Naive B cell (primary cell): ENCODE results near the gene RALGPS1. TPM values are rescaled to one million over a fixed set of nuclear protein-coding genes. Genes with fewer than 3 reads are reported as not detected.

Experiments
- ATAC-seq, 2 donors: fragments of 150-1000 bp; cut with Tn5 transposase; 2 replicates each; pipeline ENCODE4 v1.10.0; 2021; ENCODE audit warnings: low read depth in 2 of 2, mild to moderate bottlenecking in 2 of 2, moderate library complexity in 2 of 2
- DNase-seq: peaks from one replicate; pipeline ENCODE4 v3.0.0; 2022
- H3K27ac Mint-ChIP-seq, 6 donors: one replicate each; pipeline ENCODE4 v1.8.0; 2020 to 2022; ENCODE audit warnings: mild to moderate bottlenecking in 6 of 6, mixed read lengths in 6 of 6, moderate library complexity in 5 of 6, inconsistent platforms in 2 of 6
- H3K27me3 Mint-ChIP-seq, 3 donors: one replicate each; pipeline ENCODE4 v1.8.0; 2021 to 2022; ENCODE audit warnings: mixed read lengths in 3 of 3, mild to moderate bottlenecking in 1 of 3
- H3K36me3 Mint-ChIP-seq, 2 donors: one replicate each; pipeline ENCODE4 v1.8.0; 2020 to 2022; ENCODE audit warnings: mixed read lengths in 2 of 2, inconsistent platforms in 1 of 2, mild to moderate bottlenecking in 1 of 2
- H3K4me1 Mint-ChIP-seq, 3 donors: one replicate each; pipeline ENCODE4 v1.8.0; 2020 to 2022; ENCODE audit warnings: mixed read lengths in 3 of 3, inconsistent platforms in 1 of 3, mild to moderate bottlenecking in 1 of 3, moderate library complexity in 1 of 3
- H3K4me3 Mint-ChIP-seq, 8 donors: one replicate each; pipeline ENCODE4 v1.8.0; 2020 to 2022; ENCODE audit warnings: mild to moderate bottlenecking in 8 of 8, mixed read lengths in 8 of 8, moderate library complexity in 8 of 8, inconsistent platforms in 2 of 8
- H3K9me3 Mint-ChIP-seq, 7 donors: one replicate each; pipeline ENCODE4 v1.8.0; 2020 to 2022; ENCODE audit warnings: mixed read lengths in 7 of 7, mild to moderate bottlenecking in 5 of 7, inconsistent platforms in 2 of 7, moderate library complexity in 1 of 7
- polyA plus RNA-seq, 6 donors: library from polyadenylated mRNA; unstranded; fragments of 300-500 nt; fragmentation: Illumina TruSeq; gene quantifications; one replicate each; pipeline ENCODE4 v1.2.3, GENCODE V29; 2021; ENCODE audit warnings: low read depth in 6 of 6

Gene RALGPS1
- polyA plus RNA-seq, 6 donors from 2014 or later, result 3.0 to 7.9 (median 5.4) TPM

DNA sequence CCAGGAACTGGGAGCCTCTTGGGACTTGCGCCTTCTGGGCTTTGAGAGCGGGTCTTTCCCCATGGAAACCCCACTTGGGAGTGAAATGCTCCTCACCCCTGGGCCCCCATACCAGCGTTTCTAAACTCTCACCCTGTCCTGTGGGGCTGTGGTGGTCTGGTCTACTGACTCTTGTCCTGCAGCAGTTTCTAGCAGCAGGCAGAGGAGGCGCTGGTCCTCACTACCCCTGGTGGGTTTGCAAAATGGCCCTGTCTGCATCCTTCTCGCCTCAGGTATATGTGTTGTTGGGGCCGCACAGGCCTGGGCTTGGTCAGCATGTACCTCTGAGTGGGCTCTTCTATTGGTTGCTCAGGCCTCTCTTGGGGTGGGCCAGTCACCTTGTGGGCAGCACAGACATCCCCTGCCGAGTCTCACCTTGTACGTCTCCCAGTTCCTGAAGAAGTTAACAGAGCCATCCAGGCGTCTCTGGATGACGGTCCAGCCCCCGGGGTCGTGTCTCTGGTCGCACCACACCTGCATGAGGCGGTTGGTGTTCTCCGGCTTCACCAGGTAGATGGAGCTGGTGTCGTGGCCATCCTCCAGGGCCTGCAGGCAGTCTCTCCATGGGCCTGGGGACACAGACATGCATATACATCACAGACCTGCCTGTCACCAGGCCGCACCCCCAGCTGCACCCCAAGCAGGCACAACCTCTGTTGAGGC, 178.9 kb downstream of the RALGPS1 start:
- no peaks in the 10 kb centered on the region for H3K27me3 Mint-ChIP-seq
- H3K27ac Mint-ChIP-seq, result no peak overlapping the region
- no peak for DNase-seq
- no peaks in the 10 kb centered on the region for H3K9me3 Mint-ChIP-seq
- peaks cover 0 to 4% (median 0%) of the 10 kb centered on the region in 3 donors for H3K4me1 Mint-ChIP-seq
- no peak for ATAC-seq
- H3K4me3 Mint-ChIP-seq, result no peak overlapping the region
- H3K36me3 Mint-ChIP-seq, result peaks cover 0 to 8% of the 10 kb centered on the region in 2 donors

- H3K36me3 Mint-ChIP-seq, result peaks cover 0 to 8% of the 10 kb centered on the region in 2 donors
- no peak overlapping the region for H3K27ac Mint-ChIP-seq
- H3K4me3 Mint-ChIP-seq, result no peak overlapping the region
- no peaks in the 10 kb centered on the region for H3K27me3 Mint-ChIP-seq
- H3K9me3 Mint-ChIP-seq, result no peaks in the 10 kb centered on the region
- peaks cover 0 to 4% (median 0%) of the 10 kb centered on the region in 3 donors for H3K4me1 Mint-ChIP-seq
- ATAC-seq, result no peak
- no peak for DNase-seq
Observed at GRCh38 chr9:127095411-127095810, 180.8 kb downstream of the RALGPS1 start.

- Mint-ChIP-seq H3K36me3 (peaks cover 0 to 8% of the 10 kb centered on the region in 2 donors), H3K4me1 (peaks cover 0 to 4% (median 0%) of the 10 kb centered on the region in 3 donors), H3K27ac (no peak overlapping the region), H3K9me3 (no peaks in the 10 kb centered on the region), H3K4me3 (no peak overlapping the region), H3K27me3 (no peaks in the 10 kb centered on the region)
- DNase-seq (no peak), ATAC-seq (no peak)
Observed at GRCh38 chr9:127096208-127096607, 181.6 kb downstream of the RALGPS1 start.

DNA sequence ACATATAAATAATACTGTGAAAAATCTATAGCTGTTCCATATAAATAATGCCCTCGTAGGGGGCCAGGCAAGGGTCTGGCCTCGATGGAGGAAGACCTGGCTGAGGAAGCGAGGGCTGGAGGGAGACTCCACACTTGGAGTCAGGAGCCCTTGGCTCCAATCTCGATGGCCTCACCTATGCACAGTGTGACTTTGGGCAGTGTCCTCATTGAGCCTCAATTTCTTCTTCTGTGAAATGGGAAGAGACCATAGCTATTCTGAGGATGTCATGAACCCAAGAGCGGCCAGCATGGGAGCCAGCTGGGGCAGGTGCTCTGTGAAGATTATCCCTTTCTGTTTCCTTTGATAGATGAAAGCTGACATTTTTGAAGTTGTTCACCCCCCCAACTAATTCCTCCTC, 183.1 kb downstream of the RALGPS1 start:
- Mint-ChIP-seq H3K9me3 (no peaks in the 10 kb centered on the region), H3K36me3 (peaks cover 0 to 8% of the 10 kb centered on the region in 2 donors), H3K4me3 (no peak overlapping the region), H3K27ac (no peak overlapping the region), H3K27me3 (no peaks in the 10 kb centered on the region), H3K4me1 (peaks cover 0 to 4% (median 0%) of the 10 kb centered on the region in 3 donors)
- ATAC-seq, result no peak
- DNase-seq, result no peak

DNA sequence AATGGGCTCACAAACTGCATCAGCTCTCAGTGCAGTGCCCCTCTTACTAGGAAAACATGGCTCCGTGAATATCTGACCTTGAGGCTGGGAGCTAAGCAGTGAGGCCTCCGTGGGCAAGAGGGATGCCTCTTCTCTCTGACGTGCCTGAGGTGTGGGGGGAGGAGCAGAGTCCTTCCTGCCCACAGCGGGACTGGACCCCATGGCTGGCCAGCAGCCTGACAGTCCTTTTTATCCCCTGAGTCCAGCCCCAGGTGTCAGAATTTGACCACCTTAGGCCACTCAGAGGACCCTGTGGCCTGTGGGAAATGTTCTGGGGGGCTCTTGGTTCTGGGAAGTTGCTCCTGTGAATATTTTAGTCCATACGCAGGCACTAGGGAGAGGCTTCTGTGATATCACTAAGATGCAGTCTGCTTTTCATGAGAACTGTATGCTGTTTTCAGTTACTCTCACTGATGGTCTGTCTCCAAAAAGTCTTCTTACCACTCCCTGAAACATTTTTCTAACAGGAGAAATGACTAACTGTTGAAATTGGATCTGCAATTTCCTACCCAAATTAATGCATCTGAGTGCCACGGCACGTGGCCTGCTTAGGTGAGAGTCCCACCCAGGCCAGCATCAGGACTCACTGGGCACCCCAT, 184.5 kb downstream of the RALGPS1 start:
- no peaks in the 10 kb centered on the region for H3K9me3 Mint-ChIP-seq
- peaks cover 0 to 8% of the 10 kb centered on the region in 2 donors for H3K36me3 Mint-ChIP-seq
- no peak overlapping the region for H3K4me3 Mint-ChIP-seq
- peaks cover 0 to 4% (median 0%) of the 10 kb centered on the region in 3 donors for H3K4me1 Mint-ChIP-seq
- no peaks in the 10 kb centered on the region for H3K27me3 Mint-ChIP-seq
- peak overlapping the region in 1 of 6 donors; percentile 88 for H3K27ac Mint-ChIP-seq
- ATAC-seq (no peak), DNase-seq (no peak)

GRCh38 chr9:127099664-127100063, 185.1 kb downstream of the RALGPS1 start:
- no peaks in the 10 kb centered on the region for H3K27me3 Mint-ChIP-seq
- ATAC-seq, result no peak
- peaks cover 0 to 8% of the 10 kb centered on the region in 2 donors for H3K36me3 Mint-ChIP-seq
- DNase-seq, result no peak
- H3K9me3 Mint-ChIP-seq, result no peaks in the 10 kb centered on the region
- H3K4me3 Mint-ChIP-seq, result no peak overlapping the region
- H3K27ac Mint-ChIP-seq, result no peak overlapping the region
- peaks cover 0 to 4% (median 0%) of the 10 kb centered on the region in 3 donors for H3K4me1 Mint-ChIP-seq

DNA sequence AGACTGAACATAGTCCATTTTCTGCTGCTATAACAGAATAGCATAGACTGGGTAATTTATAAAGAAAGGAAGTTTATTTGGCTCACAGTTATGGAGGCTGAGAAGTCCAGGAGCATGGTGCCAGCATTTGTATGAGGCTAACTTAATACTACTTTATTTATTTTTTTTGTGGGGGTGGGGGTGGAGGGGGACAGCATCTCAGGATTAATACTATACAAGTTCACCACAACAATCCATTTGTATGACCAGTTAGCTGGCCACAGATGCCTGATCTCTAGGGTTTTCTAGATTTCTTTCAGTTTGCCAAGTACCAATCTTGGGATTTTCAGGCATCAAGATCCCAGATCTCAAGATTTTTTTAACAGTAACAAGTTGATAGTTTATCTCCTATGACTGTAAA, 187.6 kb downstream of the RALGPS1 start:
- ATAC-seq, result no peak
- no peaks in the 10 kb centered on the region for H3K27me3 Mint-ChIP-seq
- no peaks in the 10 kb centered on the region for H3K9me3 Mint-ChIP-seq
- H3K36me3 Mint-ChIP-seq, result peaks cover 0 to 15% of the 10 kb centered on the region in 2 donors
- DNase-seq, result no peak
- H3K27ac Mint-ChIP-seq, result peak overlapping the region in 1 of 6 donors; percentile 37
- peaks cover 0 to 4% (median 0%) of the 10 kb centered on the region in 3 donors for H3K4me1 Mint-ChIP-seq
- H3K4me3 Mint-ChIP-seq, result no peak overlapping the region

- Mint-ChIP-seq H3K4me3 (no peak overlapping the region), H3K27ac (no peak overlapping the region), H3K4me1 (peaks cover 0 to 4% (median 0%) of the 10 kb centered on the region in 3 donors), H3K36me3 (peaks cover under 1 to 9% of the 10 kb centered on the region in 2 donors), H3K27me3 (no peaks in the 10 kb centered on the region), H3K9me3 (no peaks in the 10 kb centered on the region)
- ATAC-seq, result no peak
- DNase-seq, result no peak
Observed at GRCh38 chr9:127102788-127103187, 188.2 kb downstream of the RALGPS1 start.

DNA sequence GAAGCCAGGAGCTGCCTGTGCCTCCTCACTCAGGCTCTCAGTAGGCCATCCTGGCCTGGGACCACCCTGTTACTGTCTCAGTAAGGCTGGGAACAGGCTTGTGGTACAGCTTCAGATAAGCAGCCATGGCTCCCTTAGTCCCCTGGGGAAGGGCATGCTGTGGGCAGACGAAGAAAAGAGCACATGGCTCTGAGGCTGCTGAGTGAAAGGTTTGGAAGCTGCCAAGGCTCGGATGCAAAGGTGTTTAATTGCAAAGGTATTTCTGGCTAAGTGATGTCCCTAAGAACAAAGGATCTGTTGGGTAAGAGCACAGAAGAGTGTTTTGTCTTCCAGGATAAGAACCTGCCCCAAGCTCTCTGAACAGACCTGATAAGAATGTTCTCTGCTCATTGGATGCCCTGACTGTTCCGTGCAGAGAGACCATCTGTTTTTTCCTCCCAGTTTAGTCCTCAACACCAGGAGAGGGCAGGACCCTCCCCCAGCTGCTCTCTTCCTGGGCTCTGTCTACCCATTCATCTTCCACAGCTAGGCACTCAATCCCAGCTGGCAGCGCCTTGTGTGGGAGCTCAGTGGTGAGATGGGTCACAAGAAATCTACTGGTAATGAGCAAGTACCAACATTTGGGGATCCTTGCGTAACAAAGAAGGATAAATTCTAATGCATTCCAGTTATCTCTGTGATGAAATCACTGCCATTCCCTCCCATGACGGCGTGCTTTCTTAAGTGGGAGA, 190.2 kb downstream of the RALGPS1 start:
- Mint-ChIP-seq H3K27ac (no peak overlapping the region), H3K4me3 (peak overlapping the region in 1 of 8 donors; percentile 52), H3K9me3 (no peaks in the 10 kb centered on the region), H3K36me3 (peaks cover 9% of the 10 kb centered on the region in 2 donors), H3K27me3 (no peaks in the 10 kb centered on the region), H3K4me1 (no peaks in the 10 kb centered on the region)
- ATAC-seq, result no peak
- DNase-seq, result no peak

DNA sequence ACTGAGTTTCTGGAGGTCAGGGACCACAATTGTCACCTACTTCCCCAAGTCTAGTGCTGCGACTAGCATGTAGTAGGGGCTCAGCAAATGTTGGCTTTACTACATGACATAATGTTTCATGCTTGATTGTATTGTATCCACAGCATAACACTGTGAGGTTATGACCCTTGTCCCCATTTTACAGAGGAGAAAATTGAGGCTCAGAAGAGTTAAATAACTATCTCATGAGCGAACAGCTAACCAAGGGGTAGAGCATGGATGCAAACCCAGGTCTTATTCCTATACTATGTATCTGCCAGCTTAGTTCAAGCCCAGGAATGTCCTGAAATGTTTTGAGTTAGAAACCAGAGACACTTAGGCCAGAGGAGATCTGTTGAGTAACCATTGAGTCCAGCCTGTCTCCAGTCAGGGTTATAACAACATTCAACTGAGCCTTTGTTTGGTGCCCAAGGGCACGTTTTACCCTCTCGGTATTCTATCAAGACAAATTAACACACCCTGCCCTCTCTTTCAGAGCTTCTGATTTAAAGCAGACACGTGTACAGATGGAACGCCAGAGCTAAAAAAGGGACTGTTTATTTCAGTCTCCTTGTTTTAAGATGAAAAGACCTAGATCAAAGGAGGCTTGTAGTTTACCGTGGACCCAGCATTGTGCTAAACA, 191.4 kb downstream of the RALGPS1 start:
- Mint-ChIP-seq H3K9me3 (no peaks in the 10 kb centered on the region), H3K4me1 (no peaks in the 10 kb centered on the region), H3K27me3 (no peaks in the 10 kb centered on the region), H3K4me3 (no peak overlapping the region), H3K27ac (no peak overlapping the region), H3K36me3 (peaks cover 17 to 18% of the 10 kb centered on the region in 2 donors)
- ATAC-seq, result no peak
- DNase-seq, result no peak

GRCh38 chr9:127106466-127106855, 191.9 kb downstream of the RALGPS1 start:
- Mint-ChIP-seq H3K9me3 (no peaks in the 10 kb centered on the region), H3K27ac (no peak overlapping the region), H3K27me3 (no peaks in the 10 kb centered on the region), H3K36me3 (peaks cover 22% of the 10 kb centered on the region in 2 donors), H3K4me3 (no peak overlapping the region), H3K4me1 (peaks cover 0 to 3% (median 0%) of the 10 kb centered on the region in 3 donors)
- DNase-seq (no peak), ATAC-seq (no peak)

DNA sequence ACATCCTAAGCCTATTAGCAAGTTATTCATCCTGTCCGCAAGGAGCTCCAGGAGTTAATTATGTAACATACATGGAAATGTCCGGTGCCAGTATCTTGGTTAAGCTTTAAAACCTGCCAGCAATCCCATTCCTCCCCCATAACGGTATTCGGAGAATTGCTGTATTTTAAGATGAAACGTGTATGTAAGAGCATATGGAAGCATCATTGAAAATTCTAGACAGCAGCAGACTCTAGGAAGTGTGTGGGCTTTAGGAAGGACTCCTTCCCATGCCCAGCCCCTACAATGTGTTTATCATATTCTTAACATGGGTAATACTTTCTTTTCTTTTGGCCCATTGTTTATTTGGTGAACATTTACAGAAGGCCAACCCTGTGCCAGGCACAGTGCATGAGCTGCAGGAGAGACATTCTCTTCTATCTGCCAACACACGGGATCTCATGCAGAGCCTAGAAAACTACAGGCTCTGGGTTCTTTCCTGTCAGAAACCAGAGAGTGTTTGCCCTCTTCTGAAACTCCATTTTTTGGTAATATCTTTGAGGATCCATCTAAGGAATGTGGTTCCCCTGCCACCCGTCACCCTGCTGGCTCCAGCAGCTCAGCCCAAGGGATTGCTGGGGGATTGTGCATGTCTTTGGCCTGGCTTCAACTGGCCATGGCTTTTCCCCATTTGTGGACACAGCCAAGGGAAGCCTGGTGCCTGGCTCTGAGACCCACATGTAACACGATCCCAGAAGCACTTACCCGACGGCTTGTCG, 192.8 kb downstream of the RALGPS1 start:
- no peak for ATAC-seq
- H3K27me3 Mint-ChIP-seq, result no peaks in the 10 kb centered on the region
- no peaks in the 10 kb centered on the region for H3K9me3 Mint-ChIP-seq
- H3K4me1 Mint-ChIP-seq, result peaks cover 0 to 3% (median 0%) of the 10 kb centered on the region in 3 donors
- peaks cover 22% of the 10 kb centered on the region in 2 donors for H3K36me3 Mint-ChIP-seq
- H3K4me3 Mint-ChIP-seq, result no peak overlapping the region
- no peak for DNase-seq
- H3K27ac Mint-ChIP-seq, result no peak overlapping the region
